UCSD-AML1 (cell line): ENCODE data around the gene POLR1H.

Experiments
- DNase-seq: peaks from one replicate; lab custom pipeline; 2025; ENCODE audit not compliant: unreplicated experiment; lab: John Stamatoyannopoulos, UW

POLR1H gene

DNA sequence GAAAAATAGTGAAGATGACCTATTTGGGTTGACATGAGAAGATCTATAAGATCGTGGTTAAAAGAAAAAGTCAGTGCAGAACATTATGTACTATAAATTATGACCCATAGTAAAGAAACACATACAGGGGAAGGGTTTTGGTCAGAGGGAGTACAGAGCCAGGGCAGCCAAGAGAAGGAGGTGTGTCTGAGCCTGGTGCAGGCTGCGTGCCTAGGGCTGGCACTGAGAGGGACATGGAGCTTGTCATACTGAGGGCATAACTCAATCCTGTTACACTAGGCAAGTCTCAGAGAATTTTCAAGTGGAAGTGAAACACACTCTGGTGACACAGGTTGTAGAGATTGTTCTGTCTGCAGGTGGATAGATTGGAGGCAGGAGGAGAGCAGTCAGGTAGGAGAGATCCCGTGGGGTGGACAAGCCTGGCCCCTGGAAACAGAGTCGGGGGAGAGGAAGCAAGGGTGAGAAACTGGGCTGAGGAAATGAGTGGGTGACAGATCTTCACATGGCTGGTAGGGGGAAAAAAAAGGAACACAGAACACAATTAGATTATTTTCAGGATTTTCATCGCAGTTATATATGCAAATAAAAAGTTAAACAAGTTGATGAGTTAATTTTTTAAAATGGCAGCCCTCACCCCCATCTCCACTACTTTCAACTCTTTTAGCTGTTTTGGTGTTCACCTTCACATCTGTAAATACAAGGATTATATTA, 33.0 kb downstream of the POLR1H start:
- DNase-seq = no peak

DNA sequence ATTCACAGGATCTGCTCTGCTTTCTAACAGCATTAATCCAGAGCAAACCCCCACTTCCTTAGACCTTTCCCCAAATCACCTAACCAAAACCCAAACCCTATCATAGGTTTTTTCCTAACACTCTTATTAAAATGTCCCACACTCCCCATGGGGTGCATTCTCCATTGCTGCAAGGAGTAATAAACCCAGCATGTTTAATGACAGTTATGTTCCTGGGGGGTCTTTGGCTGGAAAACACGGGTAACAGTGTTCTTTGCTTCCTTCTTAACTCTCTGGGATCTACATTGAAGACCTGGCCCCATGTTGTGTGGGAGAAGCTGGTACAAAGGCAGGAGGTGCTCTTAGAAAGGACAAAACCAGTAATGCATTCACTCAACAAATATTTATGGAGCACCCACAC, 35.8 kb downstream of the POLR1H start:
- no peak for DNase-seq

DNA sequence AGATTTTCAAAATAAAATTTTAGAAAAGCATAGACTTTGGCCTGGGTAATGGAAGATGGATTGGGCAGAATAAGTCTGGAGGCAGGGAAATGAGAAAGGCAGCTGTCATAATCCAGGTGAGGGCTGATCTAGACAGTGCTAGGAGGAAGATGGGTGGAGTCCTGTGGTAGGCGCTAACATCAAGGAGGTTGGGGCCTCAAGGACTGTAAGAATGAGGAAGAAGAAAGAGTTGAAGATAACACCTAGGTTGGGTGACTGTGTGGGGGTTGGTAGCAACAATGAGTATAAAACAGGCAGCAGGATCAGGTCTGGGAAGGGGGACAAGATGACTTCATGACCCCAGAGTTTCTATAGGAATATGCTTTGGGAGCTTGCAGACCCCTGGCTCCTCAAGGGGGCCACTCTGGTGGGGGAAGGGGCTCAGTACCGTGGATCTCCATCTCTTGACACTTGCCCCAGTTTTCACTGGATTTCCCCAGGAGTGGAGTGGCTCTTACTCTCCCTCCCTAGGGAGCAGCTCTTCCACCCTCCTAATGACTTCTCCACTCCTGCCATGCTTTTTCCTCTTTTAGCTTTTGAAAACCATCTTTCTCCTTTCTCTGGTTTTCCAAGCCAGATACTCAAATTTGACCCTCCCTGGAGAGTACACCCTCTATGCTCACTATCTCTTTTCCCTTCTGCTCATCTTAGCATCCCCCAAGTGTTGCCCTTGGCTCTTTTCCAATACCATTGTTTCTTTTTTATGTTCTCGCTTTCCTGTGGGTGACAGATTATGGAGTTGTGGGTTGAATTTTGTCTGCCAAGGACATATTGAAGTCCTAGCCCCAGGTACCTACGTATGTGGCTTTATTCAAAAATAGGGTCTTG, 37.1 kb downstream of the POLR1H start:
- DNase-seq = no peak

DNA sequence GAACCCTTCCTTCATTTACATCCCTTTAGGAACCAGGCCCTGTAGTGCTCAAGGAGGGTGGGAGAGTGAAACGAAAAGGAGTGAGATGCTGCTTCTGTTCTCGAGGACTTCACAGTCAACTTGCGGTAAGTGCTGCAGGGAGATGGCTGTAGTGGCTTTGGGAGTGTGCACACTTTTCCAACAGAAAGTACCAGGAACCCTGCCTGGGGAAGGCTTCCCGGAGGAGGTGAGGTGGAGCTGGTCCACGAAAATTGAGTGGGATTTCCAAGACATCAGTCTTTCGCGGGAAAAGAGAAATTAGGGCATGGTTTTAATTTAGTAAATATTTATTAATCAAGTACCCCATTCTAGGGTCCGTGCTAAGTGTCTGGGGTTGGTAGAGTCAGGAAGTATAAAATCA, 39.1 kb downstream of the POLR1H start:
- DNase-seq = no peak

DNA sequence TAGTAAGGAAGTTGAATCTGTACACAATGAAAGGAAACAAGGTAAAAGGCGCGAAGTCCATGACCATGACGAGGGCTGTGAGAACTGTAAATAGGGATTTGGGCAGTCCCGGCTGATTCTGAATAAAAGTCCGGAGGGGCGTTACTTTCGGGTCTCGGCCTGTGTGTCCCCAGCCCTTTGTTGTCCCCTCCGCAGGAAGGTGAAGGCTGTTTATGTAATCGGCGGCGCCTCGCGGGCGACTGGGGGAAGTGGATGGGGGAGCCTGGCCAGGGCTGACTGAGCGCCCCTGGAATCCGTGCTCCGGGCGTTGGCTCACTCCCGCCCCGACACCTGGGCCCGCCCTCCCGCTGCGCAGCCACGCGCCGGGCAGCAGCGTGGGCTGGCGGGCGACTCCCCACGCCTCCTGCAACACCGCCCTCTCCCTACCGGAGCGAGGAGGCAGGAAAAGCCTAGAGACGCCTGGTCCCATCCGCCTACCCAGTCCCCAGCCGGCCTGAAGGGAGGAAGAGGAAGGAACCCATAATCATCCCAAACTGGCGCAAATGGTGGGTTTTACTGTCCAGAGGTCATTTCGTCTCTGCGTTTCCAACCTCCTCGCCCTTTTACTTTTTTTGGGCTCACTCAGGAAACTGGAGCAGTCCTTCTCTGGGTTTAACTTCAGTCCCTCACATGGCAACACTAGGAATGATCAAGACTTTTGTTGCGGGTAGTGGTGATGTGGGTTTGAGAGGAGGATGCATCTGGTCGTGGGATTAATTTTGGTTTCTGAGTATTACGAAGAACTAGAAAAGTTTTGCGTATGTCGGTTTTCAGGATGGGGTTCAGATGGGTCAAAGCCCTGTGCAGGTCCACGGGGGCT, 39.7 kb downstream of the POLR1H start:
- peak; percentile 59 for DNase-seq

DNA sequence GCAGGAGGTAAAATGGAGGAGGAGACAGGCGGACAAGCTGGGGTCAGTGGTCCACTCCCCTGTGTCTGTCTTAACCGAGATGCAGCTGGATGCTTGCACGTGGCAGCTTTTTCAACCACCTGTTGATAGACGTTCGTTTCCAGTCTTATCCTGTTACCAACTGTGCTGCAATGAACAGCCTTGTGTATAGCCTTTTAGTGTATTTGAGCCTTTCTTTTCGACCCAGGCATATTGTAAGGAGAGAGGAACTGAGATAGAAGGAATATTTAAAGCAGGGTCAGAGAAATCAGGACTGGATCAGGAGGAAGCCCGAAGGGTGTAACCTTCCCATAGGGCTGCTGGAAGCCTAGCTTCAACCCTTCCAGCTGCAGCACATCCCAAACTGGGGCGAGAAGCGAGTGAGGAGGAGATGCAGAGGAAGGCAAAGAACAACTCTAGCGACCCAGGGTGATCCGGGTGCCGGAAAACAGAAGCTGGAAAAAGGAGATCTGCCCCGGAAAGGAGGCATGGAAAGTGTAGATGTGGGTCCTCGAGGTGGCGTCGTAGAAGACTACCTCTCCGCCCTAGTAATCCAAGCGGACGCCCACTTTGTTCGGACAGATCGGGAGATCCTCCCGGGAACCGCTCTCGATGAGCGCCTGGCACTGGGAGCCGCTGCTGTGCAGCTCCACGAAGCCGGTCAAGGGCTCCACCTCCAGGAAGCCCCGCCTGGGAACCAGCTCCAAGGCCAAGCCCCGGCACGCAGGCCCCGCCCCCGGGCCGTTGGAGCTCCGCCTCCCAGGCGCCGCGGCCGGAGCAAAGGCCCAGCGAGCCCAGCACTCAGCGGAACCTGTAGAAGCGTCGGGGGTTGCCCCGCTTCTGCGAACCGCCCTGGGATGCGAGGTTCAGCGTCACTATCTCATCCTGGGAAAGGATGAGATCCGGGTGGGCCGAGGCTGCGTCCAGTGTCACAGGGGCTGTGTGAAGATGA, 40.7 kb downstream of the POLR1H start:
- peak; percentile 88 for DNase-seq

DNA sequence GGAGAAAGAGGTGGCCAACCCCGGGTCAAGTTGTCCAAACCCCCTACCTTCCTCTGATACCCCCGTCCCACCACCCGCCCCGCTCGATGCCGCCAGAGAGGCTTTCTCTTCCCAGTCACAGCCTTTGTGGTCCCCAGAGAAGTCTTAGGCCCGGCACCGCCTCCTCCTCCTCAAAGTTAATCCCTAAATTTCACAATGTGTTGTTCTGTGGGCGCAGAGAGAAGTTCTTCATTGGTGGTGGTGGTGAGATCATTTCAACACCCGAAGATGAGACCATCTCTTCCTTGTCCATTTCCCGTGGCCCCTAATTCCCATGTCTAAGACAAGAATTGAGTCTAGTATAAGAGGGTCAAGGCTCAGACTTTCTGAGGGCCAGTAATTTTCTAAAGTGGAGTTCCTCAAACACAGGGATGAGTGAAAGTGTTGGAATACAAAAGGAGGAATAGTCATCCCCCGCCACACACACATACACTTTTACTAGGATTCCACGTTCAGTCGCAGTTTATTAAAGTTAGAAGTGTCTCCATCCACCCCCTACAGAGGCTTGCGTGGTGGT, 41.4 kb downstream of the POLR1H start:
- DNase-seq = no peak

DNA sequence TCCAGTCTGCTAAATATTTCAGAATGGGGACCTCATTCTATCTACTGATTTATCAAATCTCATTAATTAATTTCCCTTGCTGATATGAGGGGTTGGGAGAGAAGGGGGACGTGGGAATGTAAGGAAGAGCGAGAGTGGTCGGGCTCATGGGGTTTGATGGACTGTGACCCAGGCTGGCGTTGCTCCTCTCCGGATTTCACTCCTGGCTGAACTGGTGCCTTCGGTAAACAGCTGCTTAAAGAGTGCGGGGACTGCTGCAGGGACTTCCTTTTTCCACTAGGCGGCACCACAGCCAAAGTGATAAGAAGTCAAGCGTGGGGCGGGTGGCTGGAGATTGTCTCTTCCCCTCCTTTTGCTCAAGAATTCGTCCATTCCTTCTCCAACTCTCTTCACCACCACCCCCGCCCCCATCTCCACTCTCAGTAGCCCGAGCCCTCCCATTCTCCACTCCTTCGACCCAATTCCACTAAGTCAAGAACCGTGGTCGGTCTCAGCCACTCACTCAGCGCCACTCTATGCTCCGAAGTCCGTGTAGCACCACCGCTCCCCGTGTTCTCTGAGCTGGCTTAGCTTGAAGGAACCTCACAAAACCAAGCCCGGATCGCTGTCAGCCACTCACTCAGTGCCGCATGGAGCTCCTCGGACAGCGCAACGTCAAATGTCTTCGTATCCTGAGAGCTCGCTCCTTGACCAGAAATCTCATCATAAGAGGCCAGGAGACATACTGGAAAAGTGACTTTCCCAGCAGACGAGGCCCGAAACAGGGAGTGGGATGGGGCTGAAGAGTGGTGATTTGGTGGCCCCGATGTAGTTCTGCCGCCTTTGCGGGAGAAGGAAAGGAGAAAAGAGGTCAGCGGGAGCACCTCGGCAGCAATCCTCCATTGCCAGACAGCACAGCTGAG, 42.2 kb downstream of the POLR1H start:
- peak; percentile 85 for DNase-seq

DNA sequence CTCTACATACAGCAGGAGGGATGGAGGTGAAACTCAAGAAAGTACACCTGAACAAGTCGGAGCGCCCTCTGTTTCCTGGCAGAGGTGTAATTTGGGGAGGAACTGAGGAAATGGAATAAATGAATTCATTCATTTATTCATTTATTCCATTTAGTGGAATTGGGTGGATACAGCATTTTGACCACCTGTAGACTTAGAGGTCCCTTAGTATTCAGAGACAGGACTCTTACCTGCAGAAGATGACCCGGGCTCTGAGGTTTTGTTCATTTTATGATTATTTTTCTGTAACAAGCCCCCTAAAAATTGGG, 42.8 kb downstream of the POLR1H start:
- DNase-seq = no peak

DNA sequence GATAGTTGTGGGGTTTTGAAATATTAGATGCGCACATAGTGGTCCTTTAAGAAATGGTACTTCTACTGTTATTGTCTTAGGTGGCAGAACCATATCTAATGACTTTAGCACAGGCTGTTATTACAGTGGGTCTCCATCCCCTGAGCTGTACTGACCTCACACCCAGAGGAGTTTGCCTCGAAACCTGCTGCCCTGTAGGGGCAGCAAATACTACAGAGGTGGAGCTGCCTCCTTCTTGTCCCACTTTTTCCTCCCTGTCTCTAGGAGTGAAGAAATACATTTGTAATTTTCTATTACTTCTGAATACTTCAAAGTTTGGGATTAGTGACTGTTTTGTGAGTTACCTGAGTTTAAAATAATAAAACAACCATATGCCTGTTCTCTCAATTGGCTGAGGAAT, 43.6 kb downstream of the POLR1H start:
- DNase-seq = no peak

DNA sequence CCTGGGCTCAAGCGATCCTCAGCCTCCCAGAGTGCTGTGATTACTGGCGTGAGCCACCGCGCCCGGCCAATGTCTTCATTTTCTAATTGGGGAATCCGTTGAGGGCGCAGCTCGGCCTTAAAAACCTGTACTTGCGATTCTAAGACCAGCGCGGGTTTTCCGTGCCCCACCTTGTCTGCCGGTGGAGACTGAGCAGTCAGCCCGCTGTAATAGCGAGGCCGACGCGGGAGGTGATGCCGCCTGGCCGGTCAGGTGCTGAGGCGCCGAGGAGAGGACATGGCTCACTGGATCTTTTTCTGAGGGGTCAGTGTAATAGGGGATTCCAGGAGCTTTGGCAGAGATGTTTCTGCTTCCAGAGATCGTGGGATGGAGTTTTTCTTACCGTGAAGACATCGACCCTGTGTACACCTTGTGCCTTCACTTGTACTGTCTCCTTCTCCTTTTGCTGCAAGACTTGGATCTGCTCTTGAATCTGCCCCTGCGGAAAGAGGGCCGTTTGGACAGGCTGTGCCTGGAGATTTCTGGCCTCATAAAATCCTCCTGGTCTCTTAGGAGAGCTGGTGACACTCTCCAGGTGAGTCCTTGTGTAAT, 50.3 kb downstream of the POLR1H start:
- no peak for DNase-seq

DNA sequence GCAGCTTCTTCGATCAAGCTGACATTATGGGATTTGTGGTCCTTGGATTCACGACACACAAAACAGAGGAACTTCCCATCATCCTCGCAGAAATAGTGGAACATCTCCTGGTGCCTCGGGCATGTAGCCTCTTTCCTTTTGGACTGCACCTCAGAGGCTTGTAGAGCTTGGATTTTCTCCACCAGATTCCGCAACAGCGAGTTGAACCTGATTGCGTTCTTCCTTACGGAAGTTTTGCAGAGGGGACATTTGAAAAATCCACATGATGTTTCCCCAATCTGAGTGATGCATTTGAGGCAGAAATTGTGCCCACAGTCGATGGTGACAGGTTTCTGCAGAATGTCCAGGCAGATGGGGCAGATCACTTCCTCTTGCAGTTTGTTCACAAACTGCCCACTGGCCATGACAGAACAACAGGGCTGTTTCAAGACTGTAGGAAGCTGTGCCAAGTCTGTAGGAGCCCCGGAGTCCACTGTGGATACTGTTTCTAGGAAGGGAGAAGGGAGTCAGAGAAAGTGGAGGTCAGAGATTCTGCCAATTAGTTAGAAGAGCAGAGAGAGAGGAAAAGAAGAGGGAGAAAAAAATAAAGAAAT, 51.4 kb downstream of the POLR1H start:
- DNase-seq = no peak

DNA sequence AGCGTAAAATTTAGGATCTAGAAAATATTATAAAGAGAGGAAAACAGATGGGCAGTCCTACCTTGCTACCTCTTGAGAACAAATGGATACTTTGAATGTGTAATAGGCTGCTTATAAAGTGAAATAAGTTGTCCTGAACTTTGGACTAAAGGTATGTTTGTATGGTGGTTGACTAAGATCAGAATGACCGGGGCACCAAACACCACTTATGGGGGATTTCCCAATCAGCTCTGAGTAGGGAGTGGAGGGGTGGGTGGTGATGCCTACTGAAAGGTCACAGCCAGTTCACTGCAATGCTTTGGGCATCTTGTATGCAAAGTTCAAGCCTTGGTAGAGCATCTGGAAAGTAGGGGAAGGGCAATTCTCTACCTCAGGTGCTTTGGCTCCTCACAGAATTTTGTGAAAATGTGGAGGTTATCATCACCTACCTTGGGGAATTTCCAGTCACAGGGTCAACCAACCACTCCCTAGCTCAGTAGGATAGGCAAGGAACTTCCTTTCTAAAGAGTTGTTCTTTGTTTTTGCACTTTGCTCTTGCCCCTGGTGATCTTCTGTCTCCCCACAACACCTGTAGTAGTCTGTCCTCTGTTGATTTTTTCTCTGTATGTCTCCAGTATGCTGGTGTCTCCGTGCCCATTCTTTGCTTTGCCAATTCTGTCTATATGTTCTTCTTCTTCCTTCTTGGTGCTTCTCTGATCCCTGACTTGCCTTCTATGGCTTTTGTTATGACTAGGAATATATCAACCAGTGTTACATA, 52.1 kb downstream of the POLR1H start, which contains the start of gene TRIM31:
Gene TRIM31 (minus strand): TSS at position 88 of the 757 bp plus-strand sequence. CDS start 285 bp downstream, outside the sequence.
- DNase-seq = no peak

DNA sequence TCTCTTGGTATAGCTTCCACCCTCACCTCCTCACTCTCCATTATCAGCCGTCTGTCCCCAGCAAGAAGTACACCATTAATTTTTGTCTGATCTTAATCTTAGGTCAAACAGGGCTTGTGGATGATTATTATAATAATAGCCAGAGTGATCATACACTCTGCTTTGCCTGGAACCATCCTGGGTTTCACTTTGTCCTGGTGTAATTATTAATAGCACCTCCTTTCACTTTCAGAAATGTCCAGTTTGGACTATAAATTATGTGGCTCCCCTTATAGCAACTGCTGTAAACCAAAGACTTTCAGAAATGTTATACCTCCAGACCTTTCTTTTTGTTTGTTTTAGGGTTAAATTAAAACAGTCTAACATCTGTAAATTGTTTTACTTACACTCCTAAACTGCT, 52.8 kb downstream of the POLR1H start:
- no peak for DNase-seq
